ENCODE data around the gene CDC42BPB.

CDC42BPB gene

DNA sequence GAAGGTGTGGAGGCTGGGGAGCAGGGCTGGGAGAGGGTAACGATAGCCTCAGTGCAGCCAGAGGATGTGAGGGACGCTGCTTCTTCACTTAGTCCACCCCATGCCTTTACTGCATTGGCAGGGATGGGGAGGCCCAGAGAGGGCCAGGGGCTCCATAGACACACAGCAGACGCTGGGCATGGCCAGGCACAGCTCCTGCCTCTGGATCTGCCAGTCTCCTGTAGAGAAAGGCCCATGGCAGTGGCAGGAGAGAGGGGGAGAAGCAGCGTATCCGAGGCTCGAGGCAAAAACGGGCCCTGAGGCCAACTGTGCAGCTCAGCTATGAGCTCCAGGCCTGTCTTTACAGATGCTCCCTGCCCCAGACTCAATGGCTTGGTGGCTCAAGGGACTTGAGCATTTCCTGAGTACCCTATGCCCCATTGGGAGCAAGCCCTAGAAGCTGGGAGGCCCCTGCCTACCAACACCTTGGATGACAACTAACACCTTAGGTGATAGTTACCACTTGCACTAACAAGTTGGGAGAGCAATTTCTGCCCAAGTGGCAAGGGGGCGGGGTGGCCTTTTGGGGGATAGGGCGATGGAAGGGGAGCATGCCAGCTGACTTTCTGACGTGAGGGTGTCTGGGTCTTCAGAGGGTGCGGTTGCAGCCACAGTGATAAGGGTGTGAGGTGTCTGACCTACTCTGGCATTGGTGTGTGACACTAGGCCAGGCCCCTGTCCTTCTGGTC, 21.7 kb upstream of the CDC42BPB start:
- TF ChIP-seq, protein P1, sequence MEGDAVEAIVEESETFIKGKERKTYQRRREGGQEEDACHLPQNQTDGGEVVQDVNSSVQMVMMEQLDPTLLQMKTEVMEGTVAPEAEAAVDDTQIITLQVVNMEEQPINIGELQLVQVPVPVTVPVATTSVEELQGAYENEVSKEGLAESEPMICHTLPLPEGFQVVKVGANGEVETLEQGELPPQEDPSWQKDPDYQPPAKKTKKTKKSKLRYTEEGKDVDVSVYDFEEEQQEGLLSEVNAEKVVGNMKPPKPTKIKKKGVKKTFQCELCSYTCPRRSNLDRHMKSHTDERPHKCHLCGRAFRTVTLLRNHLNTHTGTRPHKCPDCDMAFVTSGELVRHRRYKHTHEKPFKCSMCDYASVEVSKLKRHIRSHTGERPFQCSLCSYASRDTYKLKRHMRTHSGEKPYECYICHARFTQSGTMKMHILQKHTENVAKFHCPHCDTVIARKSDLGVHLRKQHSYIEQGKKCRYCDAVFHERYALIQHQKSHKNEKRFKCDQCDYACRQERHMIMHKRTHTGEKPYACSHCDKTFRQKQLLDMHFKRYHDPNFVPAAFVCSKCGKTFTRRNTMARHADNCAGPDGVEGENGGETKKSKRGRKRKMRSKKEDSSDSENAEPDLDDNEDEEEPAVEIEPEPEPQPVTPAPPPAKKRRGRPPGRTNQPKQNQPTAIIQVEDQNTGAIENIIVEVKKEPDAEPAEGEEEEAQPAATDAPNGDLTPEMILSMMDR (IDR thresholded peaks at IDR 0.05), result no peak
- Histone ChIP-seq H3K36me3 (no peaks in the 10 kb centered on the region), H3K27ac (no peak overlapping the region), H3K9me3 (no peaks in the 10 kb centered on the region), H3K4me1 (peaks cover 0 to 17% (median 12%) of the 10 kb centered on the region in 4 donors), H3K27me3 (peaks cover 0 to 35% of the 10 kb centered on the region in 2 donors), H3K4me3 (no peak overlapping the region)
- peak in 1 of 2 donors; percentile 60 for DNase-seq
- intact Hi-C loops (cut with DNase I; ENCODE audit: low total_unique reads), result no loop called here

DNA sequence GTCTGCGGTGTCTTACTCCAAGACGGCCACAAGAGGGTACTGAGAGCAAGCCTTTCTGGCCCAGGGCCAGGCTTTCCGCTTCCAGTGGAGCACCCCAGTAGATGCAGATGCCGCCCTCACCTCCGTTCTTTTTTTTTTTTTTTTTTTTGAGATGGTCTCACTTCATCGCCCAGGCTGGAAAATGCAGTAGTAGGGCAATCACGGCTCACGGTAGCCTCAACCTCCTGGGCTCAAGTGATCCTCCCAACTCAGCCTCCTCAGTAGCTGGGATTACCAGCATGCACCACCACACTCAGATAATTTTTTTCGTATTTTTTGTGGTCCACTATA, 21.0 kb upstream of the CDC42BPB start:
- intact Hi-C loops (cut with DNase I; ENCODE audit: low total_unique reads), result no loop called here
- Histone ChIP-seq H3K9me3 (no peaks in the 10 kb centered on the region), H3K4me1 (peaks cover 0 to 15% (median 10%) of the 10 kb centered on the region in 4 donors), H3K27me3 (peaks cover 0 to 31% of the 10 kb centered on the region in 2 donors), H3K27ac (no peak overlapping the region), H3K4me3 (no peak overlapping the region), H3K36me3 (no peaks in the 10 kb centered on the region)
- peak; percentile 79 to 83 for DNase-seq
- TF ChIP-seq, protein P1 (IDR thresholded peaks at IDR 0.05), result peak; percentile 56 to 59

DNA sequence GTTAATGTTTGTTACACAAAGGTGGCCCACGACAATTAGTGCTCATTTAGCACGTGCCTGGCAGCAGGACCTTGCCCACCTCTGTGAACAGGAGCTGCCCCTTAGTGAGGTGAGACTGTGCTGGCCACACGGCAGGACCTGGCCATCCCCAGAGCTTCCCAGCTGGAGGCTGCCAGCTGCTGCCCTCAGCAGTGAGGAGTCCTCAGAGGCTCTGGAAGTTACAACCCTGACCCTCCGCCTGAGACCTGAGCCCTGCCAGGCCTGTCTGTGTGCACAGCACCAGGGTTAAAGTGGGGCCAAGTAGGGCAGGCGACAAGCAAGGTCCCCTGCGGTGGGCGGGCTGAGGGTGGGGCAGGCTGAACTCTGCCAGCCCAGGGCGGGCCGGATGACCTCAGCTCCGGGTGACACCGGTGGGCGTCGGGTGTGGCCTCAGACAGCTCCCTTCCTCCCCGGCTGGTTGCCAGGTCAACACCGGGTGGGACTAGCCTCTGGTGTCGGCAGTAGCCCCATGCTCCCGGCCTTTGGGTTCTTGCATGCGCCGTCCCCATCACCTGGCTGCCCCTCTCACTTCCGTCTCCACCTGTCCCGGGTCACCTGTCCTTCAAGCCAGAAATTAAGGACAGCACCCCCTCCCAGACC, 17.5 kb upstream of the CDC42BPB start:
- H3K4me1 ChIP-seq, result peaks cover 0 to 15% (median 10%) of the 10 kb centered on the region in 4 donors
- intact Hi-C loops (cut with DNase I; ENCODE audit: low total_unique reads), result no loop called here
- peaks cover 0 to 9% of the 10 kb centered on the region in 2 donors for H3K27me3 ChIP-seq
- H3K9me3 ChIP-seq, result no peaks in the 10 kb centered on the region
- H3K36me3 ChIP-seq, result no peaks in the 10 kb centered on the region
- peak; percentile 58 to 78 for DNase-seq
- peak overlapping the region; percentile 59 to 61 for H3K27ac ChIP-seq
- peak overlapping the region; percentile 48 to 52 for H3K4me3 ChIP-seq
- TF ChIP-seq, protein P1 (IDR thresholded peaks at IDR 0.05), result no peak

DNA sequence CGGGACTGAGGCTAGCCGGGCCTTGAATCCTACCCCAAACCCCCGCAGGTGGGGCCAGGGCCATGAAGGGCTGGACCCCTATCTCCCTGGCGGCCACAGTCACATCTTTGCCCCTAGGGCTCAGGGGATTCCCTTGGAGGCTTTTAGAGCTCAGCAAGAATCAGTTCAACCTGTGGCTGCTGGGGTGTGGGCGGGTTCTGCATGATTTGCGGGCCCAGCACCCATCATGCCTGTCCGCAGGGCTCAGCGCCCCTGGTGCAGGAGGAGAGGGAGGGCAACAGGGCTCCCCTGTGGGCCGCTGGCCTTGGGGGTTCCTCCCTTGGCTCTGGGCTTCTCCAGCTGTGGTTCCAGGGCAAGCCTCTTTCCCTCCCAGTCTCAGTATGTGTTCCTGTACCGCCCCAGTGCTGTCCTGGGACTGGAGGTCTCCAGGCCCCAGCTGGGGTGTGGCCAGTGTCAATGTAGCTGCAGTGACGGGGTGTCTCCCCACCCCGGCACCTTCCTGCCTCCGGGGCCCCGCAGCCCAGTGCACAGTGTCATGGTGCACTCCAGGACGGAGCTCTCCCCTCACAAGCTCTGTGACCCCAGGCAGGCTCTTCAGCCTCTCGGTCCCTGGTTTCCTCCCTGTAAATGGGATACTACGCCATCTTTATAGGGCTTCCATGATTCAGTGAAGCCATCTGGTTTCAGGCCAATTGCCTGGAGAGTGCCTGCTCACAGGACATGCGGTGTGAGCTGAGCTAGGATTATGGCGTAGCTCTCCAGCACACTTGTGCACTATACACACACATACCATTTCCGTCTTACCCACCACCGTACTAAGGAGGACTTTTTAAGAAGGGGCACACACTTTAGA, 16.8 kb upstream of the CDC42BPB start:
- Histone ChIP-seq H3K4me1 (peaks cover 0 to 15% (median 10%) of the 10 kb centered on the region in 4 donors), H3K36me3 (no peaks in the 10 kb centered on the region), H3K27me3 (peaks cover 0 to 4% of the 10 kb centered on the region in 2 donors), H3K27ac (peak overlapping the region in 1 of 2 donors; percentile 6), H3K9me3 (no peaks in the 10 kb centered on the region), H3K4me3 (no peak overlapping the region)
- TF ChIP-seq, protein P1 (IDR thresholded peaks at IDR 0.05), result no peak
- no peak for DNase-seq
- intact Hi-C loops (cut with DNase I; ENCODE audit: low total_unique reads), result no loop called here

DNA sequence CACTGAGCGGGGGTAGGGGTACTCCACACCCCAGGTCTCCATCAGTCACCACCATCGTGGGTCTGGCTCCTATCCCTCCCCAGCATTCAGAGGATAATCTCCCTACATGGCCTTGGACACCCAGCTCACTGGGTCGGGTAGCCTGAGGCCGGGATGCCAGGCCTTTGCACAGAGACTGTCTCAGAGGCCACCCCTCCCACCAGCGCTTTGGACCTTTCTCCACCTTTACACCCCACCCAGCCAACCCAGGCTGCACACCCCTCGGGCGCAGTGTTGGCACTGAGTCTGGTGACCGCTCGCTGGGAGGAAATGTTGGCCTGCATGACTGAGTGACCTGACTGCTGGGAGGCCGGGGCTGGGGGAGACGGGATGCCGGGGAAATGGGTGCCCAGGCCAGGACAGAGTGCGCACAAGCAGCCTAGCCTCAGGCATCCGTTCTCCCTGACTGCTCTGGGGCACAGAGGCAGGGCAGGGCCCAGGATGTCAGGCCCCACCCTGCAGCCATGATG, 16.1 kb upstream of the CDC42BPB start:
- Histone ChIP-seq H3K9me3 (no peaks in the 10 kb centered on the region), H3K27ac (no peak overlapping the region), H3K36me3 (no peaks in the 10 kb centered on the region), H3K4me3 (no peak overlapping the region), H3K4me1 (peaks cover 0 to 15% (median 10%) of the 10 kb centered on the region in 4 donors), H3K27me3 (peaks cover 0 to 4% of the 10 kb centered on the region in 2 donors)
- intact Hi-C loops (cut with DNase I; ENCODE audit: low total_unique reads), result no loop called here
- TF ChIP-seq, protein P1 (IDR thresholded peaks at IDR 0.05), result no peak
- no peak for DNase-seq
